GM12891 (cell line): ENCODE data around the gene KRT80.

Source experiments
- DNase-seq: peaks from one replicate; pipeline ENCODE4 v3.0.0; 2011; ENCODE audit warnings: low spot score; ENCODE audit not compliant: insufficient read length
- FAIRE-seq: peaks from 2 replicates; lab custom pipeline; 2011; peaks lifted over from hg19 to GRCh38; lab: Jason Lieb, UNC
- PAX5 ChIP-seq: IDR thresholded peaks from 2 replicates; pipeline ENCODE4 v1.6.1; 2011; ENCODE audit warnings: low read length, moderate library complexity, mild to moderate bottlenecking; ENCODE audit not compliant: insufficient read depth, severe bottlenecking
- POLR2A ChIP-seq: IDR thresholded peaks from 2 replicates; pipeline ENCODE4 v1.6.1; 2011; ENCODE audit warnings: low read depth, low read length, control low read depth
- POLR2AphosphoS5 ChIP-seq: IDR thresholded peaks from 2 replicates; pipeline ENCODE4 v1.6.1; 2011; ENCODE audit warnings: low read depth, low read length, control low read depth
- POU2F2 ChIP-seq: IDR thresholded peaks from 2 replicates; pipeline ENCODE4 v1.6.1; 2011; ENCODE audit warnings: low read depth, mild to moderate bottlenecking, control low read depth, low read length, moderate library complexity
- SPI1 ChIP-seq: IDR thresholded peaks from 2 replicates; pipeline ENCODE4 v1.6.1; 2011; ENCODE audit warnings: low read depth, low read length, control low read depth
- TAF1 ChIP-seq: IDR thresholded peaks from 2 replicates; pipeline ENCODE4 v1.6.1; 2011; ENCODE audit warnings: low read depth, low read length, control low read depth

KRT80 gene

DNA sequence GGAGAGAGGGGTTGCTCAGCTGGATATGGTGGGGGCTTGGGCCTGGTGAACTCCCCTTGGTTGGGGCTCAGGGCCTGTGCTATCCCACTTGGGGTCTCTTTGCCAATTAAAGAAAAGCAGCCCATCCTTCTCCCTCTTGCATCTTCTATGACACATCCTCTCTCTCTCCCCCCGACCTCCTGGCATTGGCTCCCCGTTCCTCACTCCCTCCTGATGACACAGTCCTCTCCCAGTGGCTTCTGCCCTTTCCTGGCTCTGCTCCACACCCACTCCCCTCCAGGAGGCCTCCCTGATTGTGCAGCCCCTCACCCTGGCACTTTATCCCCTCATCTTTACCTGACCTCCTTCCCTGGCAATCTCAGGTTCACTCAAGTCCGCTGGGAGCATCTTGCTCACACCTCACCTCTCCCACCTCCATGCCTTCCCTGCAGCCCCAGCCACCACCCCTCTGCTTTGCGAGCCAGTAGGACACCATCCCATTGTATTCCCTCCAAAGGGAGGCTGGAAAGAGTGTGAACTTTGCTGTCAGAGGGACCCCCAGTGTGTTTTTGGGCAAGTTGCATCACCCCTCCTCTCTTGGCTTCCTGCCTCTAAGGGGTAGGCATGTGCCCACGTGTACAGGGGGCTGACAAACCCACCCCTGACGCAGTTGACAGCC lies 10.7 kb downstream of the KRT80 start:
- no peak for FAIRE-seq
- TF ChIP-seq POLR2AphosphoS5 (no peak), SPI1 (no peak), POLR2A (no peak), POU2F2 (no peak)
- no peak for DNase-seq

- DNase-seq = no peak
- TF ChIP-seq TAF1 (no peak), POLR2AphosphoS5 (no peak), POLR2A (no peak), PAX5 (no peak), SPI1 (no peak), POU2F2 (no peak)
- FAIRE-seq = no peak
Observed at GRCh38 chr12:52179396-52179973, 12.3 kb downstream of the KRT80 start.

DNA sequence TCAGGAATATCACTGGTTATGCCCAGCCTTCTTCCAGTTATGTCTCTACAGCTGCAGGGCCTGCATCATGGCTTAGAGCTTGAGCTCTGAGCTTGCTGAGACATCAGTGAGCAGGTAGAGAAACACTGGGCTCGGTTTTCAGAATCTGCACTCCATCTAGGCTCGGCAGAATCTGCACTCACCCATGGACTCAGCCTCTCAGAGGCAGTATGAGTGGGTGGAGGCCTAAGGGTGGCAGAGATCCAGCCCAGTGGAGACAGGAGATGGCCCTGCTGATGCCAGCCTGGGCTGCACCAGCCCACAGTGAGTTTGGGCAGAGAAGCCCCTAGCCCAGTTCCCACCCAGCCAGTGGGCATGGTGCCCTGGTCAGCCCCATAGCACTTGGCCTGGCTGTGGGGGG lies 12.8 kb downstream of the KRT80 start:
- DNase-seq = no peak
- FAIRE-seq = no peak
- TF ChIP-seq TAF1 = no peak
- no peak for TF ChIP-seq POLR2AphosphoS5
- no peak for TF ChIP-seq PAX5
- TF ChIP-seq POLR2A = no peak
- TF ChIP-seq POU2F2 = no peak
- TF ChIP-seq SPI1 = no peak

DNA sequence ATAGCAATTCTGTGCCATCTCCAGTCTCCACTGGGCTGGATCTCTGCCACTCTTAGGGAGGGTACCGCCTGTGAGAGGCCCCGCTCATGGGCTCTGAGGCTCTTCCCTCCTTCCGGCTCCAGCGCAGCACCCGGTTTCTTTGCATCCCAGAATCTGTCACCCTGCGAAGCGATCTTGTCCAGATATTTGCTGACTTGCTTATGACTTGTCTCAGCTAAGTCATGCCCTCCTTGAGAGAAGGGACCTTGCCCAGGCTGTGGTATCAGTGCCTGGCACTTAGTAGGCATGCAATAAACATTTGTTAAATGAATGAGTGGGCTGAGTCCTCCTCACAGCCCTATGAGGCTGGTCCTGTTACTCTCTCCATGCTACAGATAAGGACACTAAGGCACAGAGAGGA lies 13.4 kb downstream of the KRT80 start:
- TF ChIP-seq POLR2AphosphoS5 (no peak), POU2F2 (no peak), PAX5 (no peak)
- FAIRE-seq = no peak
- DNase-seq = no peak

DNA sequence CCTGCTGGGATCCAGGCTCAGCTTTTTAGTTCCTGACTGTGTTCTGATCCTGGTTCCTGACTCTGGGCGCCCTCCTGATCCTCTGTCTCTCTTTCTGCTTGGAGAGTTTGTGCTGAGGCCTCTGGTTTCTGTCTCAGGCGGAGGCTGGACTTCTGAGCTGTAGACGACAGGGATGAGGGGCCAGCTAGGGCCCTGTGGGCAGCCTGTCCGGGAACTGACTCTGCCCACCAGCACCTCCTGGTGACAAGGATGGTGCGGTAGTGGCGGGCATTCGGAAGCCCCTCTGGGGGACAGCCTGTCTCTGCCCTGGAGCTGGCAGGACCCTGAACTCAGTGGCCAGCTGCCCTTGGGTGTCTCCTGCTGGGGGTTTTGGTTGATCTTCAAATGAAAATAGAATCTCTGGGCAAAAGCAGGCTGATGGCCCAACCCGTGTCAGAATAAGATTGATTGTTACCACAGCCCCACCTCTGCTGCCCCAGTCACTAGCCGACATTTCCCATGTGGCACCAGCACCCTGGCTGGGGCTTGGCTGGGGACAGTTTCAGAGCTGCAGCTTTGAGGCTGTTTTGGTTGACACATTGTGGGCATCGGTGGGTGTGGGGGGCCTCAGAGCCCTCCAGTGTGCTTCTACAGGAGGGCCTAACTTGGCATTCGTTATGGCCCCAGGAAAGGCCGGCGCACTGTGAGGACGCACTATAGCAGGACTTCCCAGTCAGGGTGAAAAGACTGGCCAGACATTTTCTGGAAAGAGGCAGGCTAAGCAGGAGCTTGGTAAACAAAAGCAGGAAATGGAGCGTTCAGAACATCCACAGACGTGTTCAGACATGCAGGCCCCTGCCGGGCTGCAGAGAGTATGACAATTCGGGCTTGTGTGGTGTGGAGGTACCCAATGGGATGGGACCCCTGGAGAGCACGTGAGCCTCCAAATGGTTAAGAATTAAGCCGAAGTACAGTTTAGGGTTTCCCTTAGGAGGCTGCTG lies 16.2 kb downstream of the KRT80 start:
- TF ChIP-seq POLR2A = no peak
- no peak for TF ChIP-seq PAX5
- TF ChIP-seq SPI1 = no peak
- no peak for TF ChIP-seq TAF1
- TF ChIP-seq POU2F2 = no peak
- TF ChIP-seq POLR2AphosphoS5 = no peak
- no peak for DNase-seq

GRCh38 chr12:52173526-52173925 lies 18.3 kb downstream of the KRT80 start:
- FAIRE-seq = no peak
- DNase-seq = no peak
- TF ChIP-seq POLR2A (no peak), POLR2AphosphoS5 (no peak), TAF1 (no peak), SPI1 (no peak), POU2F2 (no peak), PAX5 (no peak)

More for the DNA sequence above, 16.2 kb downstream of the KRT80 start:
- no peak for FAIRE-seq

DNA sequence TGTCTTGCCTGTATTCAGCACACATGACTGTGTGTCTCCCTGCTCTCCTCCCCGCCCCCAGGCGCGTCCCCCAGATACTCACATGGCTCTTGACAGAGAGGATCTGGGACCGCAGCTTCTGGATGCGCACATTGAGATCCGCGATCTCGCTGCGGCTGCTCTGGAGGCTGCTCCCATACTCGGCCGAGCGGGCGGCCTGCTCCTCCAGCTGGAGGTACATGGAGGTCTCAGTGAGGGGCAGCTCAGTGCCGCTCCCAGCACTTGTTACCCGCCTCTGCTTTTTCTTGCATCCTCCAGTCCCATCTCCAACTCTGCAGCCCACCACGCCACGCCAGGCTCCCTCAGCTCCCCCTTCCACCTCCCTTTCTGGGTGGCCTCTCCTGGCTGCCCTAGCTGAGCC lies 18.9 kb downstream of the KRT80 start:
- FAIRE-seq = no peak
- no peak for TF ChIP-seq SPI1
- no peak for TF ChIP-seq POLR2A
- TF ChIP-seq PAX5 = no peak
- no peak for TF ChIP-seq TAF1
- no peak for TF ChIP-seq POLR2AphosphoS5
- TF ChIP-seq POU2F2 = no peak

DNA sequence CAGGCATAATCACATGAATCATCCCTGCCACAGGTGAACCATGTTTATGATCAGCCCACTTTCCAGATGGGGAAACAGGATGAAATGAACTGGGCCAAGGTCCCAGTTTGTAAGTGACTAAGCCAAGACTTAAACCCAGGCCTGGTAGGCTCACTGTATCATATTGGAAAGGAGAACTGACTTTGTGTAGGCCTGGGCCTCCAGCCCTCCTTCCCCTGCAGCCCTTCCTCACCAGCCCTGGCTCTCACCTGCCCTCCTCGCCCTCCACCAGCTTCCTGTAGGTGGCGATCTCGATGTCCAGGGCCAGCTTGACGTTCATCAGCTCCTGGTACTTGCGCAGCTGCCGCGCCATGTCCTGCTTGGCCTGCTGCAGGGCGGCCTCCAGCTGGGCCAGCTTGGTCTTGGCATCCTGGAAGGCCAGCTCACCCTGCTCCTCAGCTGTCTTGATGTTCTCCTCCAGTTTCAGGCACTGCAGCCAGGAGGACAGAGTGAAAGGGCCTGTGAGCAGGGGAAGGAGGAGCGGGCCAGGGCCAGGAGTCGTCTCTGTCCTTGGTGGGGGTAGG lies 19.8 kb downstream of the KRT80 start:
- no peak for DNase-seq
- FAIRE-seq = no peak
- TF ChIP-seq POLR2A (no peak), SPI1 (no peak), PAX5 (no peak), POLR2AphosphoS5 (no peak), TAF1 (no peak), POU2F2 (no peak)

More for the DNA sequence above, 18.9 kb downstream of the KRT80 start:
- no peak for DNase-seq

GRCh38 chr12:52170827-52171226 lies 21.0 kb downstream of the KRT80 start:
- DNase-seq (no peak), FAIRE-seq (no peak)
- TF ChIP-seq TAF1 = no peak
- no peak for TF ChIP-seq POLR2AphosphoS5
- TF ChIP-seq SPI1 = no peak
- TF ChIP-seq POLR2A = no peak
- TF ChIP-seq POU2F2 = no peak
- no peak for TF ChIP-seq PAX5
